Vagina (tissue), 2 donors: ENCODE results near the gene RNU1-3.
"Not testable (repeated sequence)": the region's sequence is repeated elsewhere in the genome, so short reads cannot be mapped to it uniquely, and the experiment has no call there.

Experiments used
- POLR2A ChIP-seq, 2 donors: fragments of 450-650 bp; IDR thresholded peaks; one replicate each; pipeline ENCODE4 v1.6.1; 2017; ENCODE audit warnings: antibody characterized with exemption in 2 of 2, mild to moderate bottlenecking in 2 of 2, moderate library complexity in 2 of 2
- POLR2AphosphoS5 ChIP-seq, 2 donors: sonication (generic); formaldehyde crosslinking; IDR thresholded peaks; one replicate each; pipeline ENCODE4 v1.9.0; 2017; ENCODE audit warnings: antibody characterized with exemption in 2 of 2, mild to moderate bottlenecking in 2 of 2, low read depth in 1 of 2; ENCODE audit not compliant: insufficient read depth in 1 of 2
- TF ChIP-seq, protein P1 (sequence below), 3 experiments: fragments of 450-650 bp in 2 of 3; fragments of 200-600 bp in 1 of 3; sonication (generic) in 1 of 3; IDR thresholded peaks; one replicate each; pipeline ENCODE4 v1.5.1; 2017 to 2019; ENCODE audit warnings: antibody characterized with exemption in 3 of 3, mild to moderate bottlenecking in 2 of 3, moderate library complexity in 2 of 3

DNA sequence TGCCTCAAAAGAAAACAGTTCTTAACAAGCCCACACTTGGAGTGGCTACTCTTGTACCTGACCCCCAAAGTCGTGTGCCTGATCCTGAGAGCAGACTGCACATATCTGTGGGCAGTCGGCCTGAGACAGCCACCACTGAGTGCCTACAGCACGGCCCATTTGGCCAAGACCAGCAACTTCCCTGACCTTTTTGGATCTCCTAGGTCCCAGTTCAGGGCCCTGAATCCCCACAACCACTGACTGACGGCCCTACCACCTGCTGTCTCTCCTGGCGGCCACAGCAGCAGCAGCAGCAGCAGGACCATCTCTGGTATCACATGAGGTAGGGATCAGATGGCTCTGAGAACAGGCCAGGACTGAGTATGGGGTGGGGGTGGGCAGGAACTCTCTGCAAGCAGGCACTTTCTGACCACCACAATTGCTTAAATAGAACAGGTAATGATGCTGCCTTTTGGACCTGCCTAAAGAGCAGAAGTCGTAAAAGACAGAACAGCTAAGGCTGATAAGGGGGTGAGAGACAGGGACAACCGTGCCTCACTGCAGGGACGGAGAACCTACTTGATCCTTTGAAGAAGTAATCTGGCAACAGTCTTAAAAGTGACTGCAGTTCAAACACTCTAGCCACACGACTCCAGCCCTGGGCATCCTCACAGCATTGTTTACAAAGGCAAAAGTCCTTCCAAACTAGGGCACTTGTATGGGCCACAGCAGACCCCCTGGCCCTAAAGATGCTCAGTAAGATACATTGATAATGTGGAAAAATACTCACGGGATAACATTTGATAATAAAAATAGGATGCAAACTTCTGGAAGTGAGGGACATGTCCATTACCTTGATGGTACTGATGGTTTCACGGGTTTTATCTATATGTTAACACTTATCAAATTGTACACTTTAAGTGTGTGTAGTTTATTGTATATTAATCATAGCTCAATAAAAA, 27.4 kb downstream of the RNU1-3 start:
- not testable (repeated sequence) for TF ChIP-seq POLR2AphosphoS5 (IDR thresholded peaks at IDR 0.05; ENCODE audit: insufficient read depth in 1 of 2, low read depth in 1 of 2); POLR2A (IDR thresholded peaks at IDR 0.05)
- TF ChIP-seq, protein P1, sequence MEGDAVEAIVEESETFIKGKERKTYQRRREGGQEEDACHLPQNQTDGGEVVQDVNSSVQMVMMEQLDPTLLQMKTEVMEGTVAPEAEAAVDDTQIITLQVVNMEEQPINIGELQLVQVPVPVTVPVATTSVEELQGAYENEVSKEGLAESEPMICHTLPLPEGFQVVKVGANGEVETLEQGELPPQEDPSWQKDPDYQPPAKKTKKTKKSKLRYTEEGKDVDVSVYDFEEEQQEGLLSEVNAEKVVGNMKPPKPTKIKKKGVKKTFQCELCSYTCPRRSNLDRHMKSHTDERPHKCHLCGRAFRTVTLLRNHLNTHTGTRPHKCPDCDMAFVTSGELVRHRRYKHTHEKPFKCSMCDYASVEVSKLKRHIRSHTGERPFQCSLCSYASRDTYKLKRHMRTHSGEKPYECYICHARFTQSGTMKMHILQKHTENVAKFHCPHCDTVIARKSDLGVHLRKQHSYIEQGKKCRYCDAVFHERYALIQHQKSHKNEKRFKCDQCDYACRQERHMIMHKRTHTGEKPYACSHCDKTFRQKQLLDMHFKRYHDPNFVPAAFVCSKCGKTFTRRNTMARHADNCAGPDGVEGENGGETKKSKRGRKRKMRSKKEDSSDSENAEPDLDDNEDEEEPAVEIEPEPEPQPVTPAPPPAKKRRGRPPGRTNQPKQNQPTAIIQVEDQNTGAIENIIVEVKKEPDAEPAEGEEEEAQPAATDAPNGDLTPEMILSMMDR (IDR thresholded peaks at IDR 0.05), result not testable (repeated sequence)
